Right lobe of liver (tissue), 6 donors: ENCODE data around the gene MAP4K4. TPM values are rescaled to one million over a fixed set of nuclear protein-coding genes. Genes with fewer than 3 reads are reported as not detected.
A peak's percentile ranks its signal among the peaks of the same experiment; 100 is the strongest.

ENCODE experiments used
- ATAC-seq, 4 donors: fragments of 200-7000 bp; cut with Tn5 transposase; one replicate each; pipeline ENCODE4 v1.9.1; 2020; ENCODE audit warnings: mild to moderate bottlenecking in 4 of 4, moderate library complexity in 4 of 4
- DNase-seq, 3 donors: peaks; one replicate each; pipeline ENCODE4 v3.0.0-alpha.2; 2020
- H3K27ac ChIP-seq, 3 donors: fragments of 200-600 bp; one replicate each; pipeline ENCODE4 v1.8.0; 2022
- H3K27me3 ChIP-seq, 2 donors: fragments of 200-600 bp; one replicate each; pipeline ENCODE4 v1.8.0; 2022
- H3K36me3 ChIP-seq, 4 donors: fragments of 200-600 bp; sonication (generic) in 1 of 4; one replicate each; pipeline versions ENCODE4 v1.5.1 to v1.8.0; 2017 to 2022; ENCODE audit warnings: control low read depth in 1 of 4
- H3K4me1 ChIP-seq, 4 donors: fragments of 200-600 bp; sonication (generic) in 1 of 4; one replicate each; pipeline versions ENCODE4 v1.5.1 to v1.8.0; 2017 to 2022; ENCODE audit warnings: control low read depth in 1 of 4
- H3K4me3 ChIP-seq, 3 donors: fragments of 200-600 bp; one replicate each; pipeline ENCODE4 v1.8.0; 2022
- H3K9me3 ChIP-seq, 4 donors: fragments of 200-600 bp; sonication (generic) in 1 of 4; one replicate each; pipeline versions ENCODE4 v1.5.1 to v1.8.0; 2017 to 2022; ENCODE audit warnings: control low read depth in 1 of 4
- CTCF ChIP-seq, 4 donors: fragments of 200-600 bp in 3 of 4; fragments of 450-650 bp in 1 of 4; IDR thresholded peaks; one replicate each; pipeline versions ENCODE4 v1.5.1 to v1.8.0; 2016 to 2022; ENCODE audit warnings: antibody characterized with exemption in 4 of 4, mild to moderate bottlenecking in 2 of 4
- POLR2A ChIP-seq: fragments of 450-650 bp; IDR thresholded peaks from one replicate; pipeline ENCODE4 v1.6.1; 2017; ENCODE audit warnings: antibody characterized with exemption, mild to moderate bottlenecking
- WGBS: methylation state at CpG from one replicate; pipeline ENCODE4 v1.1.6; 2018; ENCODE audit warnings: low coverage, low lambda C conversion rate; ENCODE audit not compliant: insufficient coverage; ENCODE audit errors: missing lambda C conversion rate; 5-methylcytosine and 5-hydroxymethylcytosine counted together
- intact Hi-C, 2 donors: fragments of 100-400 bp; cut with DNase I; formaldehyde crosslinking; loops; one replicate each; pipeline versions ENCODE4 v1.11.2 to v1.14.1; 2022
- total RNA-seq, 6 experiments: library from RNA; depleted of rRNA in 2 of 6; stranded (reverse); fragments of >200 nt in 2 of 6; fragmentation: NEBNext Ultra II Directional in 3 of 6; extraction: Animal tissue kit (Norgen Biotek cat#: 25700) in 3 of 6; gene quantifications; one replicate each; pipeline versions ENCODE4 v1.1.0 to v1.2.4, GENCODE V29; 2016 to 2023
- donor health status: DM: no; HTN: yes; CAD: no.
- donor health status: DM: no; HTN: no; CAD: no.
- donor health status: DM: no; HTN: no; CAD: no.
- donor health status: DM: no; HTN: yes; CAD: no.
- donor health status: DM: no; HTN: yes; CAD: no.

Gene MAP4K4
- total RNA-seq, 6 experiments from 2014 or later: 29.8 to 36.5 (median 31.1) TPM

GRCh38 chr2:101860782-101861181 is 163.3 kb downstream of the MAP4K4 start:
- 97% methylated on average over 8 of the region's 8 CpGs for WGBS
- H3K27me3 ChIP-seq: no peaks in the 10 kb centered on the region
- peak in 3 of 4 donors; percentile 21 to 41 (median 39) for ATAC-seq
- H3K4me3 ChIP-seq: no peak overlapping the region
- peaks cover 0 to 9% (median 0%) of the 10 kb centered on the region in 4 donors for H3K4me1 ChIP-seq
- no peak overlapping the region for H3K27ac ChIP-seq
- no peak for DNase-seq
- intact Hi-C loops: no loop called here
- TF ChIP-seq CTCF (IDR thresholded peaks at IDR 0.05) (no peak), POLR2A (no peak)
- no peaks in the 10 kb centered on the region for H3K9me3 ChIP-seq
- H3K36me3 ChIP-seq: peaks cover 0 to 34% (median 12%) of the 10 kb centered on the region in 4 donors

- H3K27me3 ChIP-seq: no peaks in the 10 kb centered on the region
- WGBS: no CpG with 5 or more reads among the region's 4 CpGs
- H3K27ac ChIP-seq: no peak overlapping the region
- ATAC-seq: peak; percentile 28 to 63 (median 46)
- intact Hi-C loops: no loop called here
- H3K4me1 ChIP-seq: peaks cover 0 to 9% (median 0%) of the 10 kb centered on the region in 4 donors
- no peak overlapping the region for H3K4me3 ChIP-seq
- H3K9me3 ChIP-seq: no peaks in the 10 kb centered on the region
- TF ChIP-seq CTCF (IDR thresholded peaks at IDR 0.05) (no peak), POLR2A (no peak)
- no peak for DNase-seq
- peaks cover 0 to 35% (median 13%) of the 10 kb centered on the region in 4 donors for H3K36me3 ChIP-seq
These were observed 163.9 kb downstream of the MAP4K4 start for GRCh38 chr2:101861382-101861781.

GRCh38 chr2:101863534-101863933 is 166.0 kb downstream of the MAP4K4 start:
- intact Hi-C loops: no loop called here
- H3K27ac ChIP-seq: no peak overlapping the region
- H3K36me3 ChIP-seq: peaks cover 0 to 55% (median 15%) of the 10 kb centered on the region in 4 donors
- TF ChIP-seq POLR2A (no peak), CTCF (IDR thresholded peaks at IDR 0.05) (no peak)
- 93% methylated on average over 7 of the region's 7 CpGs for WGBS
- H3K4me3 ChIP-seq: no peak overlapping the region
- peaks cover 0 to 9% (median 0%) of the 10 kb centered on the region in 4 donors for H3K4me1 ChIP-seq
- H3K27me3 ChIP-seq: no peaks in the 10 kb centered on the region
- DNase-seq: no peak
- no peaks in the 10 kb centered on the region for H3K9me3 ChIP-seq
- ATAC-seq: no peak

GRCh38 chr2:101864426-101864825 is 166.9 kb downstream of the MAP4K4 start:
- H3K4me1 ChIP-seq: peaks cover 0 to 9% (median 0%) of the 10 kb centered on the region in 4 donors
- H3K27me3 ChIP-seq: no peaks in the 10 kb centered on the region
- ATAC-seq (peak in 1 of 4 donors; percentile 33), DNase-seq (no peak)
- TF ChIP-seq CTCF (IDR thresholded peaks at IDR 0.05) (no peak), POLR2A (no peak)
- no peak overlapping the region for H3K4me3 ChIP-seq
- 85% methylated on average over 1 of the region's 1 CpG for WGBS
- H3K36me3 ChIP-seq: peaks cover 0 to 64% (median 15%) of the 10 kb centered on the region in 4 donors
- intact Hi-C loops: no loop called here
- no peak overlapping the region for H3K27ac ChIP-seq
- H3K9me3 ChIP-seq: no peaks in the 10 kb centered on the region

- TF ChIP-seq POLR2A: no peak
- no peak for TF ChIP-seq CTCF (IDR thresholded peaks at IDR 0.05)
- Histone ChIP-seq H3K27ac (no peak overlapping the region), H3K4me3 (no peak overlapping the region), H3K4me1 (no peaks in the 10 kb centered on the region), H3K36me3 (peaks cover 0 to 87% (median 31%) of the 10 kb centered on the region in 4 donors), H3K9me3 (no peaks in the 10 kb centered on the region), H3K27me3 (no peaks in the 10 kb centered on the region)
- DNase-seq (no peak), ATAC-seq (no peak)
- WGBS: 66% methylated on average over 5 of the region's 5 CpGs
- intact Hi-C loops: no loop called here
These were observed 171.0 kb downstream of the MAP4K4 start for GRCh38 chr2:101868525-101868924.
